HEK293 (cell line): ENCODE results near the gene THSD7B.

ENCODE experiments used
- CTCF ChIA-PET: fragments of 350-600 bp; formaldehyde crosslinking; extraction: SDS; loops from one replicate; lab custom pipeline; 2021; ENCODE audit warnings: antibody characterized with exemption; lab: Yijun Ruan, JAX
- POLR2A ChIA-PET: fragments of 300-600 bp; formaldehyde crosslinking; extraction: SDS; loops from one replicate; lab custom pipeline; 2020; ENCODE audit warnings: antibody characterized with exemption, inconsistent platforms; lab: Yijun Ruan, JAX
- H3K27ac ChIP-seq: fragments of 200-500 bp; sonication (Bioruptor generic); 2 replicates; pipeline ENCODE4 v1.5.1; 2014; ENCODE audit warnings: low read depth, low read length, control low read depth, inconsistent platforms; ENCODE audit errors: extremely low read depth
- H3K36me3 ChIP-seq, 2 experiments: fragments of 200-500 bp in 1 of 2; sonication (Bioruptor generic) in 1 of 2; 1 replicate in 1 of 2; 2 replicates in 1 of 2; pipeline ENCODE4 v1.5.1; 2014 to 2017; ENCODE audit warnings: inconsistent platforms in 2 of 2, low read length in 2 of 2; ENCODE audit not compliant: control insufficient read depth in 2 of 2, insufficient read depth in 1 of 2
- H3K4me1 ChIP-seq: fragments of 200-500 bp; sonication (Bioruptor generic); 2 replicates; pipeline ENCODE4 v1.5.1; 2014; ENCODE audit warnings: mild to moderate bottlenecking, low read length, inconsistent platforms; ENCODE audit not compliant: control insufficient read depth, insufficient read depth
- H3K4me3 ChIP-seq: 2 replicates; pipeline ENCODE4 v1.5.1; 2011; ENCODE audit warnings: low read depth, mild to moderate bottlenecking, control low read depth, low read length, moderate library complexity
- H3K9me3 ChIP-seq: fragments of 200-500 bp; sonication (Bioruptor generic); 2 replicates; pipeline ENCODE4 v1.5.1; 2014; ENCODE audit warnings: low read depth, low read length, inconsistent platforms; ENCODE audit not compliant: control insufficient read depth, insufficient read depth
- HOXA7 ChIP-seq: sonication (generic); formaldehyde crosslinking; IDR thresholded peaks from 2 replicates; pipeline ENCODE4 v1.8.1; 2022; ENCODE audit warnings: missing genetic modification reagents, borderline replicate concordance
- PBX3 ChIP-seq: sonication (generic); formaldehyde crosslinking; IDR thresholded peaks from 2 replicates; pipeline ENCODE4 v1.8.1; 2022; ENCODE audit warnings: mild to moderate bottlenecking, moderate library complexity, missing genetic modification reagents
- ZBTB11 ChIP-seq: fragments of 450-650 bp; formaldehyde crosslinking; conservative IDR thresholded peaks from 2 replicates; pipeline ENCODE4 v1.5.1; 2016; ENCODE audit warnings: low read depth, missing biosample characterization, missing genetic modification characterization
- ZBTB49 ChIP-seq: fragments of 450-650 bp; formaldehyde crosslinking; IDR thresholded peaks from 2 replicates; pipeline ENCODE4 v1.5.1; 2016; ENCODE audit warnings: missing biosample characterization, missing genetic modification characterization, low read depth
- ZFP3 ChIP-seq: fragments of 450-650 bp; formaldehyde crosslinking; IDR thresholded peaks from 2 replicates; pipeline ENCODE4 v1.5.1; 2016; ENCODE audit warnings: low read depth, missing biosample characterization, missing genetic modification characterization
- ZFP69B ChIP-seq: fragments of 450-650 bp; formaldehyde crosslinking; IDR thresholded peaks from 2 replicates; pipeline ENCODE4 v1.5.1; 2016; ENCODE audit warnings: missing biosample characterization, missing genetic modification characterization
- ZNF10 ChIP-seq: fragments of 450-650 bp; formaldehyde crosslinking; IDR thresholded peaks from 2 replicates; pipeline ENCODE4 v1.5.1; 2017; ENCODE audit warnings: missing biosample characterization, missing genetic modification characterization
- ZNF121 ChIP-seq: fragments of 450-650 bp; formaldehyde crosslinking; IDR thresholded peaks from 2 replicates; pipeline ENCODE4 v1.5.1; 2016; ENCODE audit warnings: missing biosample characterization, missing genetic modification characterization
- ZNF148 ChIP-seq: fragments of 450-650 bp; formaldehyde crosslinking; IDR thresholded peaks from 2 replicates; pipeline ENCODE4 v1.5.0; 2017; ENCODE audit warnings: missing biosample characterization, missing genetic modification characterization, borderline replicate concordance
- ZNF37A ChIP-seq: fragments of 450-650 bp; IDR thresholded peaks from 2 replicates; pipeline ENCODE4 v1.5.1; 2018; ENCODE audit warnings: missing biosample characterization, missing genetic modification characterization
- ZNF530 ChIP-seq: fragments of 450-650 bp; formaldehyde crosslinking; IDR thresholded peaks from 2 replicates; pipeline ENCODE4 v1.5.1; 2016; ENCODE audit warnings: low read depth, missing biosample characterization, missing genetic modification characterization
- ZNF677 ChIP-seq: fragments of 450-650 bp; IDR thresholded peaks from 2 replicates; pipeline ENCODE4 v1.5.0; 2018; ENCODE audit warnings: missing biosample characterization, mild to moderate bottlenecking, missing genetic modification characterization, moderate library complexity
- ZNF76 ChIP-seq: fragments of 450-650 bp; formaldehyde crosslinking; IDR thresholded peaks from 2 replicates; pipeline ENCODE4; 2016; ENCODE audit warnings: low read depth, missing biosample characterization, missing genetic modification characterization, borderline replicate concordance
- ZSCAN18 ChIP-seq: fragments of 450-650 bp; formaldehyde crosslinking; IDR thresholded peaks from 2 replicates; pipeline ENCODE4 v1.5.1; 2016; ENCODE audit warnings: missing biosample characterization, missing genetic modification characterization

The THSD7B gene

GRCh38 chr2:137192366-137193310 lies 427.3 kb downstream of the THSD7B start (continued):
- no peak for TF ChIP-seq ZFP69B (tag by site-specific recombination)

GRCh38 chr2:137193401-137193800 lies 428.1 kb downstream of the THSD7B start:
- Histone ChIP-seq H3K9me3 (no peaks in the 10 kb centered on the region), H3K27ac (no peak overlapping the region), H3K36me3 (no peaks in the 10 kb centered on the region), H3K4me1 (no peaks in the 10 kb centered on the region), H3K4me3 (no peak overlapping the region)
- CTCF ChIA-PET, result no interaction called here
- TF ChIP-seq ZNF677 (tag by site-specific recombination) (no peak), ZFP3 (tag by site-specific recombination) (no peak)
- POLR2A ChIA-PET, result no interaction called here

GRCh38 chr2:137194111-137194510 lies 428.8 kb downstream of the THSD7B start:
- Histone ChIP-seq H3K4me1 (no peaks in the 10 kb centered on the region), H3K4me3 (no peak overlapping the region), H3K27ac (no peak overlapping the region), H3K9me3 (no peaks in the 10 kb centered on the region), H3K36me3 (no peaks in the 10 kb centered on the region)
- TF ChIP-seq ZNF530 (tag by site-specific recombination) (no peak), ZNF121 (tag by site-specific recombination) (no peak), HOXA7 (CRISPR knock-in tag) (no peak), ZNF37A (no peak), ZNF76 (tag by site-specific recombination) (no peak), ZBTB11 (no peak), ZNF10 (no peak), ZSCAN18 (tag by site-specific recombination) (no peak), ZBTB49 (tag by site-specific recombination) (no peak), ZNF148 (tag by site-specific recombination) (no peak), PBX3 (CRISPR knock-in tag) (no peak)
- POLR2A ChIA-PET, result no interaction called here
- CTCF ChIA-PET, result interaction anchor here (0.6 kb wide), 1 partner anchor 261 kb away, joined by 4 read pairs; no protein-coding TSS in a partner anchor
